Natural killer cell (primary cell): Measurements from ENCODE around the gene GFPT2. TPM values are rescaled to one million over a fixed set of nuclear protein-coding genes. Genes with fewer than 3 reads are reported as not detected.

Experiments used
- ATAC-seq, 3 donors: fragments of 150-1000 bp in 2 of 3; fragments of 200-7000 bp in 1 of 3; cut with Tn5 transposase; 1 replicate in 1 of 3; 2 replicates in 2 of 3; pipeline ENCODE4 v1.10.0; 2021; ENCODE audit warnings: mild to moderate bottlenecking in 2 of 3, moderate library complexity in 2 of 3
- DNase-seq, 2 donors: peaks; one replicate each; pipeline versions ENCODE4 v3.0.0 to v3.0.0-alpha.2; 2013 to 2021; ENCODE audit warnings: mixed read lengths in 1 of 2
- H3K27ac ChIP-seq: one replicate; pipeline ENCODE4 v1.5.1; 2013; ENCODE audit warnings: mild to moderate bottlenecking, low read length
- H3K27me3 ChIP-seq: one replicate; pipeline ENCODE4 v1.6.1; 2013; ENCODE audit warnings: low read length; ENCODE audit not compliant: control insufficient read depth, insufficient read depth
- H3K36me3 ChIP-seq: one replicate; pipeline ENCODE4 v1.6.1; 2013; ENCODE audit warnings: low read length; ENCODE audit not compliant: control insufficient read depth, insufficient read depth
- H3K4me1 ChIP-seq: one replicate; pipeline ENCODE4 v1.6.1; 2013; ENCODE audit warnings: low read length; ENCODE audit not compliant: control insufficient read depth, insufficient read depth
- H3K4me3 ChIP-seq: one replicate; pipeline ENCODE4 v1.5.1; 2013; ENCODE audit warnings: low read length
- H3K9me3 ChIP-seq: one replicate; pipeline ENCODE4 v1.6.1; 2013; ENCODE audit warnings: low read length; ENCODE audit not compliant: control insufficient read depth, insufficient read depth
- H3K27ac Mint-ChIP-seq, 2 donors: one replicate each; pipeline ENCODE4 v1.8.0; 2022; ENCODE audit warnings: mild to moderate bottlenecking in 2 of 2, mixed read lengths in 2 of 2, moderate library complexity in 1 of 2
- H3K27me3 Mint-ChIP-seq, 2 donors: one replicate each; pipeline ENCODE4 v1.8.0; 2022; ENCODE audit warnings: low read depth in 2 of 2, mixed read lengths in 2 of 2
- H3K36me3 Mint-ChIP-seq: one replicate; pipeline ENCODE4 v1.8.0; 2022; ENCODE audit warnings: mixed read lengths
- H3K4me1 Mint-ChIP-seq, 2 donors: one replicate each; pipeline ENCODE4 v1.8.0; 2022; ENCODE audit warnings: mixed read lengths in 2 of 2
- H3K4me3 Mint-ChIP-seq: one replicate; pipeline ENCODE4 v1.8.0; 2022; ENCODE audit warnings: mild to moderate bottlenecking, moderate library complexity, mixed read lengths
- H3K9me3 Mint-ChIP-seq, 2 donors: one replicate each; pipeline ENCODE4 v1.8.0; 2022; ENCODE audit warnings: mixed read lengths in 2 of 2
- WGBS: methylation state at CpG from one replicate; pipeline ENCODE4 v1.1.7; 2013; ENCODE audit warnings: missing lambda C conversion rate; ENCODE audit not compliant: insufficient coverage; 5-methylcytosine and 5-hydroxymethylcytosine counted together
- intact Hi-C: fragments of 100-400 bp; cut with micrococcal nuclease; formaldehyde crosslinking; loops from one replicate; pipeline ENCODE4 v1.14.2; 2022
- total RNA-seq, 4 donors: library from RNA; stranded (reverse); fragments of 120-200 nt in 1 of 4; gene quantifications; one replicate each; pipeline versions ENCODE4 v1.2.3 to v1.2.4, GENCODE V29; 2013 to 2022
- TF ChIP-seq, protein P1 (sequence below): fragments of 200-600 bp; IDR thresholded peaks from one replicate; pipeline ENCODE4 v1.8.0; 2022; ENCODE audit warnings: antibody characterized with exemption

GFPT2 gene
- total RNA-seq, 3 donors from 2014 or later (not counting 1 experiment from before 2014, with no cell fraction given) = 0.56 to 0.86 TPM; not detected in 1

- WGBS = 82% methylated on average over 12 of the region's 12 CpGs
- Histone ChIP-seq H3K36me3 (no peaks in the 10 kb centered on the region), H3K9me3 (no peaks in the 10 kb centered on the region), H3K4me3 (no peak overlapping the region), H3K4me1 (no peaks in the 10 kb centered on the region), H3K27me3 (no peaks in the 10 kb centered on the region), H3K27ac (no peak overlapping the region)
- H3K27ac Mint-ChIP-seq = no peak overlapping the region
- H3K9me3 Mint-ChIP-seq = no peaks in the 10 kb centered on the region
- H3K4me3 Mint-ChIP-seq = no peak overlapping the region
- intact Hi-C loops = no loop called here
- ATAC-seq = no peak
- H3K4me1 Mint-ChIP-seq = no peaks in the 10 kb centered on the region
- DNase-seq = no peak
- H3K27me3 Mint-ChIP-seq = peaks cover 0 to 3% of the 10 kb centered on the region in 2 donors
- TF ChIP-seq, protein P1, sequence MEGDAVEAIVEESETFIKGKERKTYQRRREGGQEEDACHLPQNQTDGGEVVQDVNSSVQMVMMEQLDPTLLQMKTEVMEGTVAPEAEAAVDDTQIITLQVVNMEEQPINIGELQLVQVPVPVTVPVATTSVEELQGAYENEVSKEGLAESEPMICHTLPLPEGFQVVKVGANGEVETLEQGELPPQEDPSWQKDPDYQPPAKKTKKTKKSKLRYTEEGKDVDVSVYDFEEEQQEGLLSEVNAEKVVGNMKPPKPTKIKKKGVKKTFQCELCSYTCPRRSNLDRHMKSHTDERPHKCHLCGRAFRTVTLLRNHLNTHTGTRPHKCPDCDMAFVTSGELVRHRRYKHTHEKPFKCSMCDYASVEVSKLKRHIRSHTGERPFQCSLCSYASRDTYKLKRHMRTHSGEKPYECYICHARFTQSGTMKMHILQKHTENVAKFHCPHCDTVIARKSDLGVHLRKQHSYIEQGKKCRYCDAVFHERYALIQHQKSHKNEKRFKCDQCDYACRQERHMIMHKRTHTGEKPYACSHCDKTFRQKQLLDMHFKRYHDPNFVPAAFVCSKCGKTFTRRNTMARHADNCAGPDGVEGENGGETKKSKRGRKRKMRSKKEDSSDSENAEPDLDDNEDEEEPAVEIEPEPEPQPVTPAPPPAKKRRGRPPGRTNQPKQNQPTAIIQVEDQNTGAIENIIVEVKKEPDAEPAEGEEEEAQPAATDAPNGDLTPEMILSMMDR = no peak
- H3K36me3 Mint-ChIP-seq = no peaks in the 10 kb centered on the region
Observed at GRCh38 chr5:180305481-180305880, 47.7 kb downstream of the GFPT2 start.

DNA sequence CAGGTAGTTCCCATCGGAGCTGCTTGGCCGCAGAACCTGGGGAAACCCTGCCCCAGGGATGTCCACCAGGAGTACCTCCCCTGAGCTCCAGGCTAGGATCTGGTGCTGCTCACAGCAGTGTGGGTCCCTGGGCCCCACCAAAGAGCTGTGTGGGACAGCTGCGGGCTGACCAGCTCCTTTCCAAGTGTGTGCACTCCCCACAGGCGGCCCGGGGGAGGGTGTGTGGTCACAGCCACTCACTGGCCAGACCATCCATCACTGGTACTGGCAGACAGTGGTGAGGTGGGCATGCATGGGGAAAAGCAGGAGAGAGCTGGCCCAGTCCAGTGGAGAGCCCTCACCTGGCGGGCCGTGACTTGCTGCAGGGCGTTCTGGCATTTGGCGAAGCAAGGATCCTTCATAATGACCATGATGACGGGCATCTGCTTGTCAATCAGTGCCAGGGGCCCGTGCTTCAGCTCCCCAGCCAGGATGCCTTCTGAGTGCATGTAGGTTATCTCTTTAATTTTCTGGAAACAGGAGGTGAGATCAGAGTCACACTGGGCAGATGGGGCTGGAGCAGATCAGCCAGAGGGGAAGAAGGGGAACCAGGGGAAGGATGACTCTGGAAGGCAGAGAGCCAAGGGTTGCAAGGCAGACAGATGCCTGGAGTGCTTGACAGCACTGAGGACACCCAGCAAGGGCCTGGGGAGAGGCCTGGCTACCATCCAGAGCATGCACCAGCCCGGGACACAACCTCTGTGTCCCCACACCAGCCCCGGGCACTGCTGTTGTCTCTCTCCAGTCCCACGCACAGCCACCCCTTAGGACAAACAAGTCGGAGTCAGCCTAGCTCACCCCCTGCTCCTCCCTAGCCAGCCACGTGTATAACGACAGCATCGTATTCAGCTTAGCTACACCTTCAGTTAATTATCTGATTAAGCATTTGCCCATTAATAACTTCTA lies 48.4 kb downstream of the GFPT2 start:
- Mint-ChIP-seq H3K4me1 (no peaks in the 10 kb centered on the region), H3K27me3 (peaks cover 0 to 3% of the 10 kb centered on the region in 2 donors), H3K36me3 (no peaks in the 10 kb centered on the region), H3K9me3 (no peaks in the 10 kb centered on the region), H3K4me3 (no peak overlapping the region), H3K27ac (no peak overlapping the region)
- no peaks in the 10 kb centered on the region for H3K36me3 ChIP-seq
- no peak overlapping the region for H3K4me3 ChIP-seq
- DNase-seq (no peak), ATAC-seq (no peak)
- no peaks in the 10 kb centered on the region for H3K9me3 ChIP-seq
- 86% methylated on average over 17 of the region's 18 CpGs for WGBS
- no peaks in the 10 kb centered on the region for H3K4me1 ChIP-seq
- intact Hi-C loops = no loop called here
- no peak overlapping the region for H3K27ac ChIP-seq
- TF ChIP-seq, protein P1 = no peak
- no peaks in the 10 kb centered on the region for H3K27me3 ChIP-seq

- Mint-ChIP-seq H3K9me3 (no peaks in the 10 kb centered on the region), H3K27ac (no peak overlapping the region), H3K36me3 (no peaks in the 10 kb centered on the region), H3K27me3 (peaks cover 0 to 3% of the 10 kb centered on the region in 2 donors), H3K4me3 (no peak overlapping the region), H3K4me1 (no peaks in the 10 kb centered on the region)
- no peaks in the 10 kb centered on the region for H3K36me3 ChIP-seq
- intact Hi-C loops = no loop called here
- H3K27me3 ChIP-seq = no peaks in the 10 kb centered on the region
- H3K9me3 ChIP-seq = no peaks in the 10 kb centered on the region
- no peak overlapping the region for H3K4me3 ChIP-seq
- DNase-seq = no peak
- TF ChIP-seq, protein P1 = no peak
- ATAC-seq = no peak
- no peak overlapping the region for H3K27ac ChIP-seq
- WGBS = 79% methylated on average over 1 of the region's 4 CpGs
- no peaks in the 10 kb centered on the region for H3K4me1 ChIP-seq
Observed at GRCh38 chr5:180304016-180304292, 49.2 kb downstream of the GFPT2 start.
